Right ventricle myocardium superior (tissue), 1 donor: ENCODE measurements around the gene BNIP1. TPM values are rescaled to one million over a fixed set of nuclear protein-coding genes. Genes with fewer than 3 reads are reported as not detected.
"Not testable (repeated sequence)": the region's sequence is repeated elsewhere in the genome, so short reads cannot be mapped to it uniquely, and the experiment has no call there.

Source experiments
- ATAC-seq: fragments of 200-7000 bp; cut with Tn5 transposase; one replicate; pipeline ENCODE4 v1.9.1; 2020; ENCODE audit warnings: mild to moderate bottlenecking; ENCODE audit not compliant: poor library complexity
- DNase-seq: peaks from one replicate; pipeline ENCODE4 v3.0.0-alpha.2; 2020
- intact Hi-C: fragments of 100-400 bp; cut with DNase I; formaldehyde crosslinking; loops from one replicate; pipeline ENCODE4 v1.11.2; 2022
- long read RNA-seq: library from polyadenylated mRNA; unstranded; transcript quantifications from one replicate; pipeline ENCODE4 v2.0.0, GENCODE V29; 2021
- total RNA-seq: library from RNA; stranded (reverse); fragmentation: NEBNext Ultra II Directional; extraction: Animal tissue kit (Norgen Biotek cat#: 25700); gene quantifications from one replicate; pipeline ENCODE4 v1.2.1, GENCODE V29; 2021
- donor health status: DM: no; HTN: yes; CAD: no; lungs with severe emphysema.

Gene BNIP1, protein sequence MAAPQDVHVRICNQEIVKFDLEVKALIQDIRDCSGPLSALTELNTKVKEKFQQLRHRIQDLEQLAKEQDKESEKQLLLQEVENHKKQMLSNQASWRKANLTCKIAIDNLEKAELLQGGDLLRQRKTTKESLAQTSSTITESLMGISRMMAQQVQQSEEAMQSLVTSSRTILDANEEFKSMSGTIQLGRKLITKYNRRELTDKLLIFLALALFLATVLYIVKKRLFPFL
- 9.1 TPM for total RNA-seq
- long read RNA-seq, transcript BNIP1-202 (6 exons, 1,184 nt): major isoform, 18 of 25 reads
- long read RNA-seq, partial matches to known transcripts: 1 of 25 reads
- long read RNA-seq, other reads (novel, unspliced or antisense): 2 of 25 reads

DNA sequence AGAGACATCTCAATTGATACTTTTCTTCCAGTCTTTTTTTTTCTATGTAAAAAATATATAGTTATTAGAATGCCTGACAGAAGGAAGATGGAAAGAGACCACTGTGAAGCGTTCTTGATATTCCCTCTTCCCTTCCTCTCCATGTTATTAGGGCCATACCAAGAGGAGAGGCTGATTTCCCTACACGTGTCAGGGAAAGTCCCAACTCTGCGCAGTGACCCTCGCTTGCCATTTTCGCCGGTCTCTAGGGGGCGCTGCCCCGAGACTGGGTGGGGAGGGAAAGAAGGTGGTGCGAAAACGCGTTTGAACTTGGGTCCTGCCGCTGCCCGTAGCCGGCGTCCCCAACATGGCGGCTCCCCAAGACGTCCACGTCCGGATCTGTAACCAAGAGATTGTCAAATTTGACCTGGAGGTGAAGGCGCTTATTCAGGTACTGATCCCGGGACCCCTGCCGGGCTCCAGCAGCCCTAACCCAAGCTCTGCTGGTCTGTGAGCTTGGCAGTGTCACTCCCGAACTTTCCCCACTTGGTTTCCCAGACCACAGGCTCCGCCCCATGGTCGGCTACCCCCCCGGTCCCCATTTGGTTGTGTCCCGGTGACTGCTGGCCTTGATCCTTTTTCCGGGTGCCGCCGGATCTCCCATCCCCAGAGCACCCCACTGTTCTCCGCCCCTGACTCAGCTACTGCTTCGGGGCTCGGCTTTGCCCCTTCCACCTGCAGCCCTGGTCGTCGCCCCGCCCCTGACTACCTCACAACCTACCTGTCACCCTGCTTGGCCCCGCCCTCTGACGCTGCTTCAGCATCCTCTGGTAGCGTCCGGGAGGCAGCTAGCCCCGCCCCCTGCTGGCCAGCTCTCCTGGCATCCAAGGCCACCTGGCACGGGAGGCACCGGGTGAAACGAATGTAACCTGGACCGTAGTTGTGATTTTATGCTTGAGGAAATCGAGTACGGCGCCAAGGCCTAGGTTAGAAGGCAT lies at the start of gene BNIP1:
Gene BNIP1, plus strand, starts transcription at position 332 of the 977 bp plus-strand sequence. Its CDS starts 15 bp downstream, at position 347.
- DNase-seq (peak; percentile 96), ATAC-seq (peak; percentile 97)
- intact Hi-C loops: loop anchor here (10.0 kb wide), 1 partner anchor 130 kb away; no protein-coding TSS in a partner anchor

DNA sequence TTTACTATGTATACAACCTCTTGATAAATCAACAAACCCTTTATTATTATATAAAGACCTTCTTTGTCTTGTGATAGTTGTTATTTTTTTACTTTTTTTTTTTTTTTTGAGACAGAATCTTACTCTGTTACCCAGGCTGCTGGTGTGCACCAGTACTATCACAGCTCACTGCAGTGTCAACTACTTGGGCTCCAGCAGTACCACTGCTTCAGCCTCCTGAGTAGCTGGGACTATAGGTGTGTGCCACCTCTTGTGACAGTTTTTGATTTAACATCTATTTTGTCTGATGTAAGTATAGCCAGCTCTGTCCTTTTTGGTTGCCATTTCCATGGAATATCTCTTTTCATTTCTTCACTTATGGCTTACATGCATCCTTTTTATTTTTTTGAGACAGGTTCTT lies 45.5 kb upstream of the BNIP1 start:
- no peak for DNase-seq
- ATAC-seq: no peak
- intact Hi-C loops: no loop called here

DNA sequence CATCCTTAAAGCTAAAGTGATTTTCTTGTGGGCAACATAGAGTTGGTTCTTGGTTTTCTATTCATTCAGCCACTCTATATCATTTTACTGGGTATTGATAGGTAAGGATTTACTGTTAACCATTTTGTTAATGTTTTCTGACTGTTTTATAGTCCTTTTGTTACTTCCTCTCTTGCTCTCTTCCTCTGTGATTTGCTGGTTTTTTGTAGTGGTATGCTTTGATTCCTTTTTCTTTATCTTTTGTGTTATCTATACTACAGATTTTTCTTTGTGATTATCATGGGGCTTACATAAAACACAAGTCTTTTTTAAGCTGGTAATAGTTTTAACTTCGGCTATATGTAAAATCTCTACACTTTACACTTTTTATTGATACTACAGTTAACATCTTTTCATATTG lies 44.9 kb upstream of the BNIP1 start:
- intact Hi-C loops: no loop called here
- ATAC-seq (no peak), DNase-seq (no peak)

DNA sequence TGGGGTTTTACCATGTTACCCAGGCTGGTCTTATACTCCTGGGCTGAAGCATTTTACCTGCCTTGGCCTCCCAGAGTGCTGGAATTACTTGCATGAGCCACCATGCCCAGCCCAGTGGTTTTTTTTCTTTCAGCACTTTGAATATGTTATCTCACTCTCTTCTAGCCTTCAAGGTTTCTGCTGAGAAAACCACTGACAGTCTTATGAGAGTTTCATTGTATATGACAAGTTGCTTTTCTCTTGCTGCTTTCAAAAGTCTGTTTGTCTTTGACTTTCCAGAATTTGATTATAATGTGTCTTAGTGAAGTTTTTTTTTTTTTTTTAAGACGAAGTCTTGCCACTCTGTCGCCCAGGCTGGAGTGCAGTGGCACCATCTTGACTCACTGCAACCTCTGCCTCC lies 43.1 kb upstream of the BNIP1 start:
- intact Hi-C loops: no loop called here
- ATAC-seq: no peak
- DNase-seq: no peak

DNA sequence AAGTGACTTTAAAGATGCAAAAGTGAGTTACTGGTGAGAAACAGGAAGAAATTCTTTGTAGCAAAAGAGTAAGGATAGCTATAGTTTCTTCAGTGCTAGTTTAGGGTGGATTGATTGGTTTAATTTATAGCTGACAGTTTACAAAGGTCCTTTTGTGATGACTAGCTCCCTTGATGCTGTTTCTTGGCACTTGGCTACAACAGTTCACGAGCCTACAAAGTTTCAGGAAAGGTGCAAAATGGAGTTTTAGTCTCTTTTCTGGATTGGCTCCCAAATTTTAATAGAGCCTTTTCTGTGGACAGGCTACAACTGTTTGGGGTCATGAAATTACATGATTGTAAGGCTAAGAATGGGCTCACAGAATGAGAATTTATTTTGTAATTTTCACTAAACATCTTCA lies 40.9 kb upstream of the BNIP1 start:
- no peak for ATAC-seq
- intact Hi-C loops: no loop called here
- no peak for DNase-seq

DNA sequence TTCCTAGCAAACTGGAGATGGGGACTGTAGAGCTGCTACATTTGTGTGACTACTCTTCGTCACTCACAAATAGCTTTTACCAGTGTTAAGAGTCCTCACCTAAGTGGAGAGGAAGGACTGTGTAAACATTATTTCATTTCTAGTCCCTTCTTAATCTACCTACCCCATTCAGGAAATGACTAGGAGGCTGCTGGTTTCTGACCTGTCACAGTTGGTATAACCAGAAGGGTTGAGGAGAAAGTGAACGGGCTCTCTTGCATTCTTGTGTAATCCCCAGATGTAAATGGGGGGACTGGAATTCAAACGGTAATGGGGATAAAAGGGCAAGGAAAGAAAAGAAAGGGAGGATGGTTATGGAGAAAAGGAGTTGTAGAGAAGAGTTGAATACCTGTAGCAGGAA lies 35.4 kb upstream of the BNIP1 start:
- no peak for DNase-seq
- intact Hi-C loops: no loop called here
- no peak for ATAC-seq

DNA sequence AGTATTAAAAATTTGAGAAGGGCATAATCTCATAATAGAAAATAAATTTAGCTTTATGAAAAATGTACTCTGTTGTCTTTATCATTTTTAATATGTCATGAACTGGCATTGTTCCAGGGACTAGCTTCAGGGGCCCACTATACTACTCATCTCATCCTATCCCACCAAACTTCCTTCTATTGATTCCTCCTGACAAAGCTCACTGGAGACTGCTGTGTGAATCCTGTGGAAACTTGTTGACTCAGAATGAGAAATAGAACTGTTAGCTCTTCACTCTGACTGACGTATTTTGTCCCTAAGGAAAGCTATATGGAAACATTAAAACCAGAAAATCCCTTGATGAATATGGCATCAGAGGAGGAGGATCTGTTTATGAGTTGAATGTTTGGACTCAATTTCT lies 29.8 kb upstream of the BNIP1 start:
- intact Hi-C loops: no loop called here
- no peak for ATAC-seq
- no peak for DNase-seq

DNA sequence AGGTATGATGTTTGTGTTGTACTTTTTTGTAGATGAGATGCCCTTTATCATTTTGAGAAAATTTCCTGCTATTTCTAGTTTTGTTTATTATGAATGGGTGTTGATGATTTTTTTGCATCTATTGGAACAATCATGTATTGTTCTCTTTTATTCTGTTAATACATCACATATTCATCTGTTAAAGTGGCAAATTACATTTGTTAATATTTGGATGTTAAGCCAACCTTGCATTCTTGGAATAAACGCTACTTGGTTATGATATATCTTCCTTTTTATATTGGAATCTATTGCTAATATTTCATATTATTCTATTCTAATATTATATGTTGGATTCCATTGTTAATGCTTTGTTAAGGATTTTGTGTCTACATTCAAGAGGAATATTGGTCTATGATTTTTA lies 24.6 kb upstream of the BNIP1 start:
- intact Hi-C loops: no loop called here
- ATAC-seq: no peak
- DNase-seq: no peak

DNA sequence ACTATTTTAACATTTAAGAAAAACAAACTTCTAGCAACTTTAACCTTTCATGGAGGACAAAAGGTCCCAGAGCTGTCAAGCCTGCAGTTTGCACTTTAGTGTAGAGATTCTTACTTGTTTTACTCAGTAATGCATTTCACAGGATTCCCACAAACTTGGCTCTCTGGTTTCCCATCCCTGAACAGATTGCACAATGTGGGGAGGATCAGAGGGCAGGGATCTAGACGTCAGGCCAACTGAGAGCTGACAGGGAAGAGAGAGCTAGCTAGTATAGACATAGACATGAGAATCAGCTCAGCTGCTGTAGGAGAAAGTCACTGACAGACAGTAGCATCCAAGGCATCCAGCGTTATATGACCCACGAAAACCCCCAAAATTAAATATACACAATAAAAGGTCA lies 20.9 kb upstream of the BNIP1 start:
- DNase-seq: no peak
- no peak for ATAC-seq
- intact Hi-C loops: no loop called here

DNA sequence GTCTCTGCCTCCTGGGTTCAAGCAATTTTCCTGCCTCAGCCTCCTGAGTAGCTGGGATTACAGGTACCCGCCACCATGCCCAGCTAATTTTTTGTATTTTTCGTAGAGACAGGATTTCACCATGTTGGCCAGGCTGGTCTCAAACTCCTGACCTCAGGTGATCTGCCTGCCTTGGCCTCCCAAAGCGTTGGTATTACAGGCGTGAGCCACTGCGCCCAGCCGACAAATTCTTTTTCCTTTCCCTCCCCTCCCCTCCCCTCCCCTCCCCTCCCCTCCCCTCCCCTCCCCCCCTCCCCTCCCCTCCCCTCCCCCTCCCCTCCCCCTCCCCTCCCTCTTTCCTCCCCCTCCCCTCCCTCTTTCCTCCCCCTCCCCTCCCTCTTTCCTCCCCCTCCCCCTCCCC lies 12.2 kb upstream of the BNIP1 start:
- DNase-seq, intact Hi-C loops, ATAC-seq: not testable (repeated sequence)

DNA sequence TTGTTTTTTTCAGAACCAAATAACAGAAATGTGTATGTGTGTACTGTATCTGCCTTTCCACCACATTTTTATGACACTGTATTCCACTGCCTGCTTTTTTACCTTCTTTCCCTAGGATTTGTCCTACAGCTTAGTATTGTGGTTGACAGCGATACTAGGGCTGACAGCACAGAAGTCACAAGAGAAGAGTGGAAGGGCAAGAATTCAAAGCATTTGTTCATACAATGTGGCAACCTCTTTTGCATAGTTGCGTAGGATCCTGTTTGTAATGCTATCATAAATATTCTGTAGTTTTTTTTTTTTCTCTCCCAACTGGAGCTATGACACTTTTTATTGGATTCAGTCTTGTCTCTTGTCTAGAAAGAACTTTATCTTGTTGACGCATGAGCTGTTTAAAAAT lies 5.6 kb upstream of the BNIP1 start:
- ATAC-seq (no peak), DNase-seq (no peak)
- intact Hi-C loops: no loop called here

DNA sequence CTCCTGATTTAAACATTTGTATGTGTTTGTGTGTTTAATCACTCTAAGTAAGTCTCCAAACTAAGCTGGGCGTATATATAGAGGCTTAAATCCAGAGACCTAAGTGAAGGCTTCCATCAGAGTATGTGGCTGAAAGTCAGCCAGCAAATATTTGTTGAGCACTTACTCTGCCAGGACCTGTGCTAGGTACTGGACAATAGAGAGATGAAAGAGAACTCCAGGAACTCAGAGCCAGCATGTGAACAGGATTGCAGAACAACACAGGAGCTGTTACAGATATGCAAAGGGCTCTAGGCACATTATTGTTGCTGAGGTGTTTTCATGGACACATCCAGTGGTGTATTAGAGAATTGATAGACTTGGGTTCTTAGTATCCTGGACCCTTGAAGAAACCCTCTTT lies 4.7 kb upstream of the BNIP1 start:
- intact Hi-C loops: loop anchor here (10.0 kb wide), 1 partner anchor 125 kb away; no protein-coding TSS in a partner anchor
- ATAC-seq: no peak

DNA sequence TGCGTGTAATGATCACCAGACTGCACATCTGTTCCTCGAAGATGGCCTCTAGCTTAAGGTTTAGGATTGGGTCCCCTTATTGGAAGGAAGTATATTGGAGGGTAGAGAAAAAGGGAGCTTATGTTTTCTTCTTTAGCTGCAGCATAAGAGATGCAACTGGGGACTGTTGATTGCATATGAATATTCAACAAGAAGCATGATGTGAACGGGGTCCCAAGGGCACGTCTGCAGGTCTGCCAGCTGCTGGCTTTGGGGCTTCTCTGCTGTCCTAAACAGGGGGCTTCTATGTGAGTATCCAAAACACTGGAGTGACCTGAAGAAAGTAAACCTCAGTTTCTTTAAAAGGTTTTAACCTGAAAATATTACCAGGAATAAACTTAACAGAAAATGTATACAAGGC lies 3.6 kb upstream of the BNIP1 start:
- intact Hi-C loops: loop anchor here (10.0 kb wide), 1 partner anchor 126 kb away; no protein-coding TSS in a partner anchor
- no peak for ATAC-seq
- no peak for DNase-seq

More for the DNA sequence above, 4.7 kb upstream of the BNIP1 start:
- no peak for DNase-seq

DNA sequence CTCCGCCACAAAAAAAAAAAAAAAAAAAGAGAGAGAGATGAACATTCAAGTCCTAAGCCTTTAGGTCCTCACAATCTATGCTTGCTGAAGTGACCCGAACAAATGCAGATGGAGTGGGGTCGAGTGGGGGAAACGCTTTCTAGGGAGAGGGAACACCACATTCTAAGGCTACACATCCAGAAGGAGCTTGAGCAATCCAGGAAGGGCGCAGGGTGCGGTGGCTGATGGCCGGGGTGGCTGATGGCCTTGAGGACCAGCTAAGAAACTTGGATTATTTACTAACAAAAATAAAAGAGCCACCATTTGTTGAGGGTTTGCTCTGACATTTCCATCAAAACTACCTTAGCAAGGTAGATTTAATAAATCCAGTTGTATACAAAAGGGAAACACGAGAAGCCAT lies 764 bp upstream of the BNIP1 start:
- ATAC-seq (no peak), DNase-seq (no peak)
- intact Hi-C loops: loop anchor here (10.0 kb wide), 1 partner anchor 129 kb away; no protein-coding TSS in a partner anchor

DNA sequence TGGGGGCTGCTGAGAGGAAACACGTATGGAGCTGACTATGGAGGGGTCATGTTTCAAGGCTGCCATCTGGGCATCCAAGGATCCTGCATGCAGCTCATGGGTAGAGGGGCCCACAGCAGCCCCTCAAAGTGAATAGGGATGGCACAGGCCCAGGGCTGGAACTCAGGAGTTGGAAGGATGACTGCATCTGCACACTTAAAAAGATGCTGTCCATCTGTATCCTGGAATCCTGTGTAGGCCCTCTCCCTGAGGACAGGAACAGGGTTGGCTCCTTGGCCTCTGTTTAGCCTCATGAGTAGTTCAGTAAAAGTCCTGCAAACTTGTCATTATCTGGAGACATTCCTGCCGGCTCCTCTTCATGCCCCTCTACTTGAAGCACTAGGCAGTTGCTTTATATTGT lies 4.0 kb downstream of the BNIP1 start:
- ATAC-seq (no peak), DNase-seq (no peak)
- intact Hi-C loops: loop anchor here (10.0 kb wide), 1 partner anchor 134 kb away; no protein-coding TSS in a partner anchor

DNA sequence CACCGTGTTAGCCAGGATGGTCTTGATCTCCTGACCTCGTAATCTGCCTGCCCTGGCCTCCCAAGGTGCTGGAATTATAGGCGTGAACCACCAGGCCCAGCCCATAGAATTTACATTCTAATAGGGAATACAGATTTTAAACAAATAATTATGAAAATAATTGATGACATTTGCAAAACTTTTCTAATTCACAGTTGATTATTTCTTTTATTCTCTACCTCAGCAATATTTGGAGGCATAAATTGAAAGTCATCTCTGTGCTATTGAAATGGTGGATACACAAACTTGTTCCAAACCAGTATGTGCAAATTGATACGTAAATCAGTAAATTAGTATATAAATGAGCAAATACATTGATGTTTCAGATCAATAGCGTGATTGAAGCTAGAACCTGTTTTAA lies 8.2 kb downstream of the BNIP1 start:
- intact Hi-C loops: no loop called here
- DNase-seq (no peak), ATAC-seq (no peak)

DNA sequence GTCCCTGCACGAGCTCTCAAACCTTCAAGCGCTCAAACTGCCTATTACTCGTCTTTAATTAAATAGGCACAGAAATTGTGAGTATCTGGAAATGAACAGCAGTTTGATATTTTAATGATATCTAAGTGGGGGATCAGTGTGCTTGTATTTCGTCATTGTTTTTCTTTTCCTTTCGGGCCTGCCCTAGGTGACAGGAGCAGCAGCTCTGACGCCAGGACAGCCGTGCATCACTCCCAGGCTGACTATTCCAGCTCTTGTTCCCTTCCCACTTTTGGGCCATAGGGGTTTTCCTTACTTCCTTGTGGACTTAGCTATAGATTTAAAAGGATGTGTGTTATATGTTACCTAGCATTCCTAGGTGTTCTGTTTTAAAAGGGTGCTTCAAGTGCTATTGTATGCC lies 9.5 kb downstream of the BNIP1 start:
- intact Hi-C loops: no loop called here
- ATAC-seq: no peak
- no peak for DNase-seq

DNA sequence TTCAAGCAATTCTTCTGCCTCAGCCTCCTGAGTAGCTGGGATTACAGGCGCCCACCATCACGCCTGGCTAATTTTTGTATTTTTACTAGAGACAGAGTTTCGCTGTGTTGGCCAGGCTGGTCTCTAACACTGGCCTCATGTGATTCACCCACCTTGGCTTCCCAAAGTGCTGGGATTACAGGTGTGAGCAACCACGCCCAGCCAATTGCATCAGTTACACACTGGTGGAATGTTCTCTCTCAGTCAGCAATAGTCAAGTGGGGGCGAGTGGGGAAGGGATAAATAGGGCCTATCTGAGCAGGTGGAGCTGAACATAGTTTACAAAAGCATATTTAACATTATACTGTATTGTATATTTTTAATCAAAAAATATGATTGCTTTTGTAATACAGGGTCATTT lies 10.3 kb downstream of the BNIP1 start:
- ATAC-seq, DNase-seq, intact Hi-C loops: not testable (repeated sequence)

DNA sequence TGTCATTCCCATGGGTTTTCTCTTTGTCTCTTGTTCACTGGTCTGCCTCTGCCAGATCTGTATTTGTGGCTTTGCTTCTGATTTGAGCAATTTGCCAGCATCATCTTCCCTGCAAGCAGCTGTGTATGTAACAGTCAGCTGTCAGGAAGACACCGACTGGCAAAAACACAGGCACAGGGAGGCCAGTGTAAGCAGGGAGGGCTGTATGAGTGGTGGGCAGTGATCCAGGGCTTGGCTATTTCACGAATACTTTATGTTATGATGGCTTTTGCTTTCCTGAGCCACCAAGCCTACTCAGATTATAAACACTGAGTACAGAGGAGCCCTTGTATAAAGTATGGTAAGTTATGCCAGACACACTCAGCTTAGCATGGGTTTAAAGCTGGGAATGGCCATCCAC lies 11.6 kb downstream of the BNIP1 start:
- intact Hi-C loops: no loop called here
- DNase-seq: no peak
- ATAC-seq: no peak

DNA sequence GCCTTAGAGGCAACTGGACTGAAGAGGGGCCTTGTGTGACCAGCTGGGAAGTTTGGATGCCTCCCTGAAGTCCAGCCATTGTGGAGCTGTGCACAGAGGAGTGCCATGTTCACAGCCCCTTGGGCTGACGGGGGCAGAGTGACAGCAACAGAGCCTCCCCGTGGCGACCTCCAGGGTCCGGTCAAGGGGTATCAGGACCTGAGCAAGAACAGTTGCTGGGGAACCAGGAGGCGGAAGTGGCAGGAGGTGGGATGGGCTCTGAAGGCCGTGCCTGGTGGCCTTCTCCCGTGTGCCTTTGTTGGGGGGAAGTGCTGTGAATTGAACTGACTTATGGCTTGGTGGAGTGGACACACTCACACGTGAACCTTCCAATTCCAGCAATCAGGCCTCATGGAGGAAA lies 14.0 kb downstream of the BNIP1 start:
- ATAC-seq (no peak), DNase-seq (no peak)
- intact Hi-C loops: no loop called here
